OCI-LY1 (cell line): ENCODE results near the gene GPBAR1.

Source experiments
- CTCF ChIP-seq: fragments of 200-600 bp; sonication (generic), shearing (Covaris generic); IDR thresholded peaks from 2 replicates; pipeline ENCODE4 v1.5.1; 2017; ENCODE audit warnings: mild to moderate bottlenecking, antibody characterized with exemption, low read length, moderate library complexity, mixed read lengths
- EZH2 ChIP-seq: fragments of 200-600 bp; sonication (generic), shearing (Covaris generic); IDR thresholded peaks from 2 replicates; pipeline ENCODE4 v1.8.0; 2017; ENCODE audit warnings: borderline replicate concordance, mixed run types, mild to moderate bottlenecking, antibody characterized with exemption, low read length, moderate library complexity, mixed read lengths

GRCh38 chr2:218296200-218296599 is 35.4 kb downstream of the GPBAR1 start:
- TF ChIP-seq CTCF (no peak), EZH2 (no peak)
